Osteoblast (primary cell): ENCODE measurements around the gene SLC35F1. TPM values are rescaled to one million over a fixed set of nuclear protein-coding genes. Genes with fewer than 3 reads are reported as not detected.

Experiments
- DNase-seq: peaks from one replicate; pipeline ENCODE4 v3.0.0; 2011; ENCODE audit warnings: low spot score, mixed read lengths; ENCODE audit not compliant: insufficient read length; ENCODE audit errors: missing footprints
- H2AFZ ChIP-seq: 2 replicates; pipeline ENCODE4 v1.6.0; 2011; ENCODE audit warnings: mild to moderate bottlenecking, low read length
- H3K27ac ChIP-seq: 2 replicates; pipeline ENCODE4 v1.5.1; 2011; ENCODE audit warnings: mild to moderate bottlenecking, low read depth, low read length, moderate library complexity
- H3K27me3 ChIP-seq: 2 replicates; pipeline ENCODE4 v1.6.0; 2012; ENCODE audit warnings: mild to moderate bottlenecking, control low read depth, inconsistent platforms, low read length, moderate library complexity; ENCODE audit not compliant: insufficient read depth
- H3K36me3 ChIP-seq: 2 replicates; pipeline ENCODE4 v1.5.1; 2011; ENCODE audit warnings: mild to moderate bottlenecking, low read length, control low read depth, moderate library complexity; ENCODE audit not compliant: insufficient read depth
- H3K4me1 ChIP-seq: 2 replicates; pipeline ENCODE4 v1.5.1; 2011; ENCODE audit warnings: mild to moderate bottlenecking, low read length, control low read depth, moderate library complexity; ENCODE audit not compliant: insufficient read depth
- H3K4me2 ChIP-seq: 2 replicates; pipeline ENCODE4 v1.6.0; 2011; ENCODE audit warnings: mild to moderate bottlenecking, low read length; ENCODE audit not compliant: insufficient read depth
- H3K4me3 ChIP-seq: fragments of 200-600 bp; sonication (generic); 3 replicates; pipeline ENCODE4 v1.5.1; 2012; ENCODE audit warnings: mild to moderate bottlenecking, low read length, inconsistent platforms; ENCODE audit not compliant: insufficient read depth
- H3K79me2 ChIP-seq: 2 replicates; pipeline ENCODE4 v1.6.0; 2012; ENCODE audit warnings: mild to moderate bottlenecking, low read length, control low read depth, inconsistent platforms; ENCODE audit not compliant: insufficient read depth
- H3K9me3 ChIP-seq: 2 replicates; pipeline ENCODE4 v1.5.1; 2011; ENCODE audit warnings: low read depth, low read length, control low read depth
- H4K20me1 ChIP-seq: 2 replicates; pipeline ENCODE4 v1.6.0; 2012; ENCODE audit warnings: mild to moderate bottlenecking, low read length, control low read depth; ENCODE audit not compliant: insufficient read depth
- CTCF ChIP-seq: IDR thresholded peaks from 2 replicates; pipeline ENCODE4 v1.5.1; 2011; ENCODE audit warnings: mild to moderate bottlenecking, low read depth, low read length, moderate library complexity; ENCODE audit errors: extremely low read depth
- total RNA-seq: library from RNA; depleted of rRNA; stranded (reverse); fragments of >200 nt; gene quantifications from 2 replicates; pipeline ENCODE4 v1.2.3, GENCODE V29; 2012

The SLC35F1 gene
- total RNA-seq, 1 donor: under 0.01 TPM

- Histone ChIP-seq H3K36me3 (no peaks in the 10 kb centered on the region), H3K27me3 (no peaks in the 10 kb centered on the region), H2AFZ (no peak overlapping the region), H3K4me3 (no peak overlapping the region), H4K20me1 (no peaks in the 10 kb centered on the region), H3K4me1 (no peaks in the 10 kb centered on the region), H3K27ac (no peak overlapping the region), H3K79me2 (no peaks in the 10 kb centered on the region), H3K9me3 (no peaks in the 10 kb centered on the region), H3K4me2 (no peak overlapping the region)
- no peak for TF ChIP-seq CTCF
- DNase-seq: no peak
Observed at GRCh38 chr6:117971637-117972036, 64.6 kb downstream of the SLC35F1 start.

GRCh38 chr6:117974914-117975627, 68.0 kb downstream of the SLC35F1 start:
- Histone ChIP-seq H3K9me3 (no peaks in the 10 kb centered on the region), H3K27ac (no peak overlapping the region), H3K4me1 (no peaks in the 10 kb centered on the region), H3K36me3 (no peaks in the 10 kb centered on the region), H3K4me2 (no peak overlapping the region), H3K79me2 (no peaks in the 10 kb centered on the region), H3K4me3 (no peak overlapping the region), H4K20me1 (no peaks in the 10 kb centered on the region), H3K27me3 (no peaks in the 10 kb centered on the region), H2AFZ (no peak overlapping the region)
- TF ChIP-seq CTCF: no peak
- DNase-seq: no peak

- no peaks in the 10 kb centered on the region for H3K27me3 ChIP-seq
- H3K4me1 ChIP-seq: no peaks in the 10 kb centered on the region
- H3K9me3 ChIP-seq: no peaks in the 10 kb centered on the region
- TF ChIP-seq CTCF: peak; percentile 63
- DNase-seq: no peak
- H3K79me2 ChIP-seq: no peaks in the 10 kb centered on the region
- H3K4me2 ChIP-seq: no peak overlapping the region
- H2AFZ ChIP-seq: no peak overlapping the region
- H3K27ac ChIP-seq: no peak overlapping the region
- H4K20me1 ChIP-seq: no peaks in the 10 kb centered on the region
- H3K36me3 ChIP-seq: no peaks in the 10 kb centered on the region
- no peak overlapping the region for H3K4me3 ChIP-seq
Observed at GRCh38 chr6:117976030-117976651, 69.1 kb downstream of the SLC35F1 start.

GRCh38 chr6:117985916-117986315, 78.9 kb downstream of the SLC35F1 start:
- no peak for TF ChIP-seq CTCF
- DNase-seq: no peak
- Histone ChIP-seq H3K27me3 (no peaks in the 10 kb centered on the region), H3K9me3 (no peaks in the 10 kb centered on the region), H3K36me3 (no peaks in the 10 kb centered on the region), H3K4me3 (no peak overlapping the region), H3K4me1 (no peaks in the 10 kb centered on the region), H3K4me2 (no peak overlapping the region), H3K27ac (no peak overlapping the region), H3K79me2 (no peaks in the 10 kb centered on the region), H2AFZ (no peak overlapping the region), H4K20me1 (no peaks in the 10 kb centered on the region)
